NCI-H2171 (cell line): ENCODE measurements around the gene CASP9.
A peak's percentile ranks its signal among the peaks of the same experiment; 100 is the strongest.
"Not testable (repeated sequence)": the region's sequence is repeated elsewhere in the genome, so short reads cannot be mapped to it uniquely, and the experiment has no call there.

ENCODE experiments used
- DNase-seq: peaks from one replicate; lab custom pipeline; 2025; lab: John Stamatoyannopoulos, UW

CASP9 gene

DNA sequence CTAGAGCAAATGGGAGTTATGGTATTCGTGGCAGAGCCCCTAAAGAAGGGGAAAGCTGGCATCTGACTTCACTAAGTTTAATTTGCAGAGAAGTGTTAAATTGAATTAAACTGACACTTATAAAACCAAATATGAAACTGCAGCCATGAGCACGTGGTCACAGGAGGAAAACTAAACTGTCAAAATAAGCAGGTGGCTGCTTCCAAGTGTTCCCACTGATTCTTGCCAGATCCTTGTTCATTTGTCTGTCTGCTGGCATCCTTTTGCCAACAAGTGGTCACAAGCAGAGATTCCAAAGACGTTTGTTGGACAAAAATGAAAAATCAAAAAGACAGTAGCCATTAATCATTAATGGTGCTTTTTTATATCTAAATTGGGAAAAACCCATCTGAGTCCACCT lies 54.7 kb downstream of the CASP9 start:
- no peak for DNase-seq

DNA sequence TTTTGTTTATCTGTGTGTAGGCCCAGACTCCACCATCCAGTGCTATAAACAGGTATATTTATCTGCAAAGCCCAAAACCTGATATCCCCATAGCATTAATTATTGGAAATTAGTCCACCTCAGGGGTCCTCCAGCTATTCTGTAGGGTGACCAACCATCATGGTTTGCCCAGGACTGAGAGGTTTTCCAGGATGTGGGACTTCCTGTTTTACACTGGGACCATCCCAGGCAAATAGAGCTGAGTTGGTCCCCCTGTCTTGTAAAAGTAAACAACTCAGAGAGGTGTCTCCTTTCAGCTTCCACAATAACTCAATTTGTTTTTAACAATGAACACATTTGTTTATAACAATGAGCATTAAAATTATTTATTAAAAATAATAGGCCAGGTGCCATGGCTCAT lies 55.9 kb downstream of the CASP9 start:
- no peak for DNase-seq

DNA sequence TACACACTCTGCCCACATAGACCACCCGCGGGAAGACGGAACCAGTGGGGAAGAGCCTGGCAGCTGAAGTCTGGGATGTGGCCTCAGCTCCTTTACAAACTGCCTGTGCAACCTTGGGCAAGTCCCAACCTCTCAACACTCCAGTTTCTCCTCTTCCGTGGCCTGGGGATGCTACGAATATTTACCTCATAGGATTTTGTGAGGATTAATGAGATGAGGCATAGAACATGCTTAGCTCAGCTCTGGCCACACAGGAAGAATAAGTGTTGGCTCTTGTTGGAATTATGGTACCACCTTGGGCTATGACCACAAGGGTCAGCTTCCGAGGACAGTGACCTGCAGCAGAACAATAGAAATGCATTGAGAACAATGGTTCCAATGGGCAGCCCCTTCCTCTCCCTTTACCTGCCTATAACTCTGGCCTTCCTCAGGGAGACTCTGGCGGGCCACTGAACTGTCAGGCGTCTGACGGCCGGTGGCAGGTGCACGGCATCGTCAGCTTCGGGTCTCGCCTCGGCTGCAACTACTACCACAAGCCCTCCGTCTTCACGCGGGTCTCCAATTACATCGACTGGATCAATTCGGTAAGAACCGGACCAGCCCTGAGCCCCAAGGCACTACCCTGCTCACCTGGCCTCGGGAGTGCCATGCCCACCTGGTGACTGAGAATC lies 56.9 kb downstream of the CASP9 start:
- not testable (repeated sequence) for DNase-seq

DNA sequence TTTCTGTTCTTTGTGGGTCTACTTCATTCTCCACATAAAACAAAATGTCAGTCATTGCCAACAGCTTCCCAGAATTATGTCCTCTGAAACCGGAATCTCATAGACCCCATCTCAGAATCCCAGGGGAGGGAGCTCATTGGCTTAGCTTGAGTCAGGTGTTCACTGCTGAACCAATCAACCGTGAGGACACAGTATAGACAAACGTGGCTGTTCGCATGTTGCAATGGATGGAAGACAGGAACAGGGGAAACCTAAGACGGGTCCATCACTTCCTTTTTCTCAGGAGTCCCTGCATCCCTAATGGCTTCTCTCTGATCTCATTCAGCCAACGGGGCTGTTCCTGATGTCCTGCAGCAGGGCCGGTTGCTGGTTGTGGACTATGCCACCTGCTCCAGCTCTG lies 58.3 kb downstream of the CASP9 start:
- DNase-seq, result no peak

DNA sequence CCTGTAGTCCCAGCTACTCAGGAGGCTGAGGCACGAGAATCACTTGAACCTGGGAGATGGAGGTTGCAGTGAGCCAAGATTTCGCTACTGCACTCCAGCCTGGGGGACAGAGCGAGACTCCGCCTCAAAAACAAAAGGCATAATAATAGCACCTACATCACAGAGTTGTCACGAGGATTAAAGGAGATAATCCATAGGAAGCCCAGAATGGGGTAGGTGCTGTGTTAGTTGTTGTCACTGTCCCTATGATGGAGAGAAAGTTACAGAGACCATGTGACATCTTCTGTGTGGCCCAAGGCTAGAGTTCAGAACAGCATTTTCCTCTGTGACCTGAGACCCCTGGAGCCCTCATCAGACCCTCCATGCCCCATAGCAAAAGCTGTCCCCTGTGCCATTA lies 60.1 kb downstream of the CASP9 start:
- DNase-seq, result not testable (repeated sequence)

DNA sequence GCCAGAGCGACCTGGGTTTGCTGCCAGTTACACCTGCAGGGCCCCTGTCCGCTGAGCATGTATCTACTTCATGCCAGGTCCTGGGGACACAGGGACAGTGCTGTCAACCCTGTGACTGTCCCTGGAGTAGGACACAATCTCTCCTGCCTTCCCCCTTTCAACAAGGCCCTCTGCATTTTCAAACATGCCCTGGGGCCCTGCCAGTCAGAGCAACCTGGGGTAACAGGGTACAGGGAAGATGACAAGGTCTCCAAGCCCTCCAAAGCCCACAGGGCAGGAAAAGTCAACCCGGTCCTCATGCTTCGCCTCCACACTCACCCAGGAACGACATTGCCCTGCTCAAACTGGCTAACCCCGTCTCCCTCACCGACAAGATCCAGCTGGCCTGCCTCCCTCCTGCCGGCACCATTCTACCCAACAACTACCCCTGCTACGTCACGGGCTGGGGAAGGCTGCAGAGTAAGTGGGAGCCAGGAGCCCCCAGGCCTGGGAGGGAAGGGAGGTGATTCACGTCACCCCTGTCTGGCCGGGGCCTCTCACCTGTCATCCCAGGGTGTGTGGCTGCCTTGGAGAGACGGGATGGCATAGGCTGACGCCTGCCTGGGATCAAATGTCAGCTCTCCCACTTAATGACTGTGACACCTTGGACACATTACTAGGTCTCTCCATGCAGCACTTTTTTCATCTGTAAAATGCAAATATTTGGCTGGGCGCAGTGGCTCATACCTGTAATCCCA lies 60.8 kb downstream of the CASP9 start:
- peak; percentile 53 for DNase-seq

DNA sequence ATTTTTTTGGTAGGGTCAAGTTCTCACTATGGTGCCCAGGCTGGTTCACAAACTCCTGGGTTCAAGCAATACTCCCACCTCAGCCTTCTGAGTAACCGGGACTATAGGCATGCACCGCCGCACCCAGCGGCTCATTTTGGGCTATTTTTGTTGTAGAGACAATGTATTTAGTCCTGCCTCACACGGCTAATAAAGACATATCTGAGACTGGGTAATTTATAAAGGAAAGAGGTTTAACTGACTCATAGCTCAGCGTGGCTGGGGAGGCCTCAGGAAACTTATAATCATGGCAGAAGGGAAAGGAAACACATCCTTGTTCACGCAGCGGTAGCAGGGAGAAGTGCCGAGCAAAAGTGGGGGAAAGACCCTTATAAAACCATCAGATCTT lies 63.3 kb downstream of the CASP9 start:
- DNase-seq, result no peak

DNA sequence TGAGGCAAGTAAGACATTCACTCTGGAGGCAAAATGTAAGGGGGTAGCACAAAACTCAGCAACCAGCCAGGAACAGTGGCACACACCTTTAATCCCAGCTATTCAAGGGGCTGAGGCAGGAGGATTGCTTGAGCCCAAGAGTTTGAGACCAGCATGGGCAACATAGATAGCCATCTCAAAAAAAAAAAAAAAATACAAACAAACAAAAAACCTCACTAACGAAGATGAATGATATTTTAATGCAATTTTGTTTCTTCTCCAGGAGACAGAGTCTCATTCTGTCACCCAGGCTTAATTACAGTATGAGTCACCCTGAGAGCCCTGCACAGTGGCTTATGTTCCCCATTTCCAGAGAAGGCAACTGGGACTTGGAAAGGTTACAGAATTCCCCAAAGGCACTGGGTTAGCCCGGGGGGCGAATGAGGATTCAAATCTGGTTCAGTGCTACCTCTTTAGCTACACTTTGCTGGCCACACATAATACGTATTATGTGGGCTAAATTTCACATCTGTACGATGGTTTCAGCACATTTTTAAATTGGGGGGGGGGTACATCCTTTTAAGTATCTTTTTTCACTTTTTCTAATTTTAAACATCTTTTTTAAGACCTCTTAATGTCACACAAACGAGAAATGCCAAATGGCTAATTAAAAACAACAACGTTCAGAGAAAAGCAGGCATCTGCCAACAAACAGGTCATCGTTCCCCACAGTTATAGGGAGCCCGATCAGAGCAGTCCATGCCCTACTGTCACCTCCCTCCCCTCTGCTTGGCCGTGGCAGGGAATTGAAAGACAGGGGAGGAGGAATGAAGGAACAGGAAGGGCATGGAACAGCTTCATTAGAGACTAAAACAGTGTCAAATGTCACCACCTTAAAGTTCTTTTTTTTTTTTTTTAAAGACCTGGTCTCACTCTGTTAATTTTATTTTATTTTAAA lies 64.0 kb downstream of the CASP9 start:
- DNase-seq, result peak; percentile 70

DNA sequence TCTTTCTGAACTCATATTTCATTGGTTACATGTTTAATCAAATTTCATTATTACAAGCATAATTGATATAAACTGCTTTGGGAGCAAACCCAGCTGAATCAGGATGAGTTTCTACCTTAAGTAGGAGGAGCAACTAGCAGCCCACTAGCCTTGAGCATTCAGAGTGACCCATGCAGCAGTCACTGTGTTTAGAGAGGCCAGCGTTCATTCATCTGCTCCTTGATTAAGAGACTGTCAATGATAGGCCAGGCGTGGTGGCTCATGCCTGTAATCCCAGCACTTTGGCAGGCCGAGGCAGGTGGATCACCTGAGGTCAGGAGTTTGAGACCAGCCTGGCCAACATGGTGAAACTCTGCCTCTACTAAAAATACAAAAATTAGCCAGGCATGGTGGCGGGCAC lies 65.6 kb downstream of the CASP9 start:
- DNase-seq, result not testable (repeated sequence)

DNA sequence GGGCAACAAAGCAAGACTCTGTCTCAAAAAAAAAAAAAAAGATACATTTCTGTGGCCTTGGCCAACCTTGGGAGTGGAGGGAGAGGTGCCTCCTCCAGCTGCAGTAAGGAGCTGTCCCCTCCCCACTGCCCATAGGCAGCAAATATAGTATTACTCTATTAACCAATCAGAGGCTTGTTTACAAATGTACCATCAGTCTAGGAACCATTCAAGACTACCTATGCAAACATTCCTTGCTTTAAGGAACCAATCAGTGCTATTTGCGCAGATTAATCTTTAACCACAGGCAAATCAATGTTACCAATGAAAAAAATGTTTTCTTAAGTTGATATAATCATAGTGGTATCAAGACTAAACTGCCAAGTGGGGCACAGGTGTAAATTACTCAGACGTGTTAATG lies 66.4 kb downstream of the CASP9 start:
- no peak for DNase-seq

DNA sequence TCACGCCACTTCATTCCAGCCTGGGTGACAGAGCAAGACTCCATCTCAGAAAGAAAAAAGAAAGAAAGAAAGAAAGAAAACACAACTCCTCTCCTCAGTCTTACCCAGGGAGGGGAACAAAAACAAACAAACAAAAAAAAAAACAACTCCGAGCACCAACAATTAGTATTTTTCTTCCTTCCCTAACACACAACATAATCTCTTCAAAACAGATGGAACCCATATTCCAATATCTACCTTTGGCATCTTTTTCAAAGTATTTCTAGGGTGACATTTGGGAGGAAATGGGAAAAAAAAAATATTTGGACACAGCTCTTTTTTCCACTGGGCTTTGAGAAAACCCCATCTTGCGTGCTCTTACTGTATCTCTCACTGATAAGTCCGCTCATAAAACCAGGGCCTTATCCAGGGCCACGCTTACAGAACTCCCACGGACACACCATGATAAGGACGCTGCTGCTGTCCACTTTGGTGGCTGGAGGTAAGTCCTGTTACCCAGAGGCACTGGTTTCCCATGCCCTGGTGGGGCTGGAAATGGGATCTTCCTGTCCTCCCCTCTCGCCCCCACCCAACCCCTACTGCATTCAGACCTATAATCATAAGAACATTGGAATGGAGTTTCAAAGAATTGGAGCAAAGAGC lies 67.6 kb downstream of the CASP9 start, which contains the start of gene CELA2A:
CELA2A (plus strand) TSS at position 420 of the 642 bp plus-strand sequence; CDS start at position 442, 22 bp downstream.
- DNase-seq, result no peak

DNA sequence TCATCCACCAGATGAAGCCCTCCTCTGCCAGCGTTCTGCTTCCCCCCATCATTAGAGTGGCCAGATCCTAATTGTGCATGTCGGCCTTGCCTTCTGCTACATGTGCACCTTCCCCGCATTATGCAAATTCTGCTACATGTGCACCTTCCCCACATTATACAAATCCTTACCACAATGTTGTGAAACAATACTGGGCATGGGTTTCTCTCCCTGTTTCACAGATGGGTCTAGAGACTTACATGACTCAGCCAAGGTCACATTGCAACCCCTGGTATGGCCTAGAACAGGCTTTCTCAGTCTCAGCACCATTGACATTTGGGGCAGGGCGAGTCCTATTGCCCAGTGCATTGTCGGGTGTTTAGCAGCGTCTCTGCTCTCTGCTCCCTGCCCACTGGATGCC lies 68.5 kb downstream of the CASP9 start:
- DNase-seq, result no peak

DNA sequence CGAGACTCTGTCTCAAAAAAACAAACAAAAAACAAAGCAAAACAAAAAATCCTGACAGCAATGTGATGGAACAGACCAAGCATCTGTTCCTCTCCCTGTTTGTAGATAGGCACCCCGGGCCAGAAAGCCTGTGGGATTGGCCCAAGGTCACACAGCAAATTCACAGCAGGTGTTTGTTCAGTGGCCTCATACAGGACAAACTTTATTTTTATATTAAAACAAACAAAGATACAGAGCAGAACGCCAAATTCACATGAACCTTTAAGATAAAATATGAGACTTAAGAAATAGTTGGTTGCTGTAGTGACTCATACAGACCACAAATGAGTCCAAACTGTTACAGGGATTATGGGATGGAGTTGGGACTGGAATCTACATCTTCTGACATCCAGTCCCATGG lies 69.8 kb downstream of the CASP9 start:
- DNase-seq, result no peak

DNA sequence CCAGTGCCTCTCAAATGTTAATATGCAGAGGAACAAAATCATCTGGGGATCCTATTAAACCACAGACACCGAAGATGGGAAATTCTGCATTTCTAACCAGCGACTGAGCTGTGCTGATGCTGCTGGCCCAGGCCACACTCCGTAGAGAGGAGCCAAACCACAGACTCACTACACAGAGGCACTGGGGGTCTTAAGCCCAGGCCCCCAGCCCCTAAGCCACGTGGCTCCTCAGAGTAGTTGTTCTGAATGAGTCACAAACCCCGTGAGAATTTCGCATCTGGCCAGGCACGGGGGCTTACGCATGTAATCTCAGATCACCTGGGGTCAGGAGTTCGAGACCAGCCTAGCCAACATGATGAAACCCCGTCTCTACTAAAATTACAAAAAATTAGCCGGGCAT lies 70.3 kb downstream of the CASP9 start:
- no peak for DNase-seq

DNA sequence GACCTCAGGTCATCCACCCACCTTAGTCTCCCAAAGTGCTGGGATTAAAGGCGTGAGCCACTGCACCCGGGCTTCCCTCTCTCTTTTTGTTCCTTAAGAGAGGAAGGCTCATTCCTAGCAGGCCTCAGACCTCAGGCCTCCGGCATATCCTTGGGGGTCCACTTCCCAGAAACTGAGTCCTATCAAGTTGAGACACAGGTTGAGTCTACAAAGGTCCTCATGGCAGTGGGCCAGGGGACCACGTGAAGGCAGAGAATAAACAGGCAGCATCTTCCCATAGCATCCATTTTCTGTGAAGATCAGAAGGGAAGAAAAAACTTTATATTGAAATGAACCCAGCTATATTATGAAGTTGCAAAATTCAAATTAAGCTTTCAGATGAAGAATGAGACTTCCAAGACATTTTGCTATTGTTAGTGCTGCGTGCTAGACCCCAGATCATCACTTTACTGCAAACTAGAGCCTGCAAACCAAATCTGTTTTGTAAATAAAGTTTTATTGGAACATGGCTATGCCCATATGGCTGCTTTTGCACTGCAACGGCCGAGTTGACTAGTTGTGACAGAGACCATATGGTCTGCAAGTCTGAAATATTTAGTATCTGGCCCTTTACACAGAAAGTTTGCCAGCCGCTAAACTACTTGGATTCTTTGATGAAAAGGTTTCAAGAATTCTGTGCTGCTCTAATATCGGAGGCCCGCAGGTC lies 71.0 kb downstream of the CASP9 start:
- peak; percentile 23 for DNase-seq

DNA sequence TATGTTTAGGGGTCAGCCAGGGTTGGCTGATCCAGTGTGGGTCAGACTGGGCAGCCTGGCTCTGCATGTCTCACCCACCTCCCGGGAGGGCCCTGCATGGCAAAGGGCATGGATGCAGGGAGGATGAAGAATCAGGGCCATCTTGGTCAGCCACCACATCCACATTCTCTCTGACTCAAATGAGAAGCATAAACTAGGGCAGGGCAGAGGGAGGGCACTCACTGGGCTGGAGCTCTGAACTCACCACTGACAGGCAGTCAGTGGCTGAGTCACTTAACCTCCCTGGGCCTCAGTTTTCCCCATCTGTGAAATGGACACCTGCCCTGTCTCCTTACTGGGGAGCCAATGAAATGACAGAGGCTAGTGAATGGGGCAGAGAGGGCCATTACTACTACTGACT lies 71.8 kb downstream of the CASP9 start:
- DNase-seq, result no peak

DNA sequence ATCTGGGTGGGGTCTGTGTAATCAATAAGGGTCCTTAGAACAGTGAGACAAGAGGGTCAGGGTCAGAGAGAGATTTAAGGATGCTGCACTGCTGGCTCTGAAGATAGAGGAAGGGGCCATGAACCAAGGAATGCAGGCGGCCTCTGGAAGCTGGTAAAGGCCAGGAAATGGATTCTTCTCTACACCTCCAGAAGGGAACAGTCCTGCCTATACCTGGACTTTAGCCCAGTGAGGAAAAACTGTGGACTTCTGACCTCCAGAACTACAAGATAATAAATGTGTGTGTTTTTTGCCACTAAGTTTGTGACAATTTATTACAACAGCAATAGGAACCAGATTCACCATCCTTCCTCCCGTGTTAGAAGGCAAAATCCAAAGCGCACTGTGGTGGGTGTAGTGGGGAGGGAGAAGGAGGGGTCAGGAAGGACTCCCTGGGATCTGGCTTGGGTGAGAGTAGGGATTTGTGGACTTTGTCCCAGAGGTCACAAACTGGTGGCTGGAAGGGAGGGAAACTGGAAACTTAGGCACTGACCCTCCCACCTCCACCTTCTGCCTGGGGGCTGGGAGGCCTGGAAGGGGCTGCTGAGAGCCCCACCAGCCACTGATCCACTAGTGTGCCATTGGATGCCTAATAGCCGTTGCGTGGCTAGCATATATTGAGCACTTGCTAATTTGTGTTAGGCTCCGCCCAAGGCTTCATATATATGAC lies 72.8 kb downstream of the CASP9 start:
- no peak for DNase-seq

DNA sequence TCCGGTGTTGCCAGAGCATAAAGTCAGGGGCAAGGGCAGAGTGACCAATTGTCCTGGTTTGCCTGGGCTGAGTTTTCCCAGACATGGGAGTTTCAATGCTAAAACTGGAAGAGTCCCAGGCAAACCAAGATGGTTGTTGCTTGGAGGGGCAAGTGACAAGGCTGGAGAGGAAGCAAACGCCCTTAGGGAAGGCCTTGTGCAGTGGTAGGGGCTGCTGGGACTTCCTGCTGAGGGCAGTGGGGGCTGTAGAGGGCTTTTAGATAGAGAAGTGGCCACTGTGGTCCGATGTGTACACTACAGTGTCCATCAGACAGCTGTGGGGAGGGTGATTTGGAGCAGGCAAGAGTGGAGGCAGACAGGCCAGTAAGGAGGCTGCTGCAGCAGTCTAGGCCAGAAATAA lies 74.4 kb downstream of the CASP9 start:
- no peak for DNase-seq

DNA sequence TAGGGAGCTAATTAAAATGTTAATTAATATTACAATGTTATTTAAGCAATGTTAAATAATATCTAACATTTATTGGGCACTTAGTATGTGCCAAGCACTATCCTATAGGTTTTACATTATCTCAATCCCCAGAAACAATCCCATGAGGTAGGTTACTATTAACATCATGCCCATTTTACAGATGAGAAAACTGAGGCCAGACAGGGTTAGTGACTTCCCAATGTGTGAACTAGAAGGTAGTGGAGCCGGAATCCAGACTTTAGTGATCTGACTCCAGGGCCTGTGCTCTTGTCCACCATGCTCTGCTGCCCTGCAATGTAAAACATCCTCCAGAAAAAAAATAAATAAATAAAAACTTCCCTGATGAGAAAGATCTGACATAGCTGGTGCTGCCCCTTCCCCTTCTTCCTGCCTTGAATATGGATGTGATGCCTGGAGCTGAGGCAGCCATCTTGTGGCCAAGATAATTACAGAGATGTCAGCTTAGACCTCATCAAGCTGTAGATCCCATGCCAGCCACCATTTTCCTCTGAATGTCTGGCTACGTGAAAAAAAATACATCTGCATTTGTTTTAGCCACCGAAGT lies 75.0 kb downstream of the CASP9 start:
- DNase-seq, result no peak

DNA sequence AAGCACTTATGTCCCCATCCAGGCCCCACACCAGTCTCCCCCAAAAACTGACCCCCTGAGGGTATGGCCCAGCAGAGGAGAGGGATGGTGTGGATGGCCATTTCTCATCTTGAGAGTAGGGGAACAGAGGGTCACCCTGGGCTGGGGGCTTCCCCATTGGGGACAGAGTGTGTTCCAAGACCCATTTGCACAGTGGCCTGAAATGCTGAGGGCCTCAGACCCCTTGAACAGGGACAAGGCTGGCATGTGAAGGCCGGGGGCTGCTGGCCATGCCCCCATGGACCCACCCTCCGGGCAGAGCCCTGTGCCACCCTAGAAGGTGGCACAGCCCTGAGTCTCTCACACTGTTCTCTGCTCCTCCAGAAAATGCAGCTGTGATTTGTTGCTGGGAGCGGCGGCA lies 77.8 kb downstream of the CASP9 start:
- DNase-seq, result no peak
